HCT116 (cell line): Measurements from ENCODE around the gene THTPA. TPM values are rescaled to one million over a fixed set of nuclear protein-coding genes. Genes with fewer than 3 reads are reported as not detected.

Source experiments
- ATAC-seq: fragments of 200-7000 bp; cut with Tn5 transposase; 2 replicates; pipeline ENCODE4 v1.9.1; 2020; ENCODE audit warnings: mild to moderate bottlenecking, moderate library complexity
- BruUV-seq: library from RNA; stranded (reverse); fragments of 400-500 nt; replicated peaks from 2 replicates; lab custom pipeline; 2021; lab: Mats Ljungman, UMichigan
- CTCF ChIA-PET: fragments of 300-600 bp; sonication (Branson Sonifier 250); formaldehyde crosslinking; loops from one replicate; lab custom pipeline; 2021; ENCODE audit warnings: antibody characterized with exemption; lab: Charles Lee
- POLR2A ChIA-PET: fragments of 300-600, 350-600 bp; sonication (Branson Sonifier 250); formaldehyde crosslinking; loops from one replicate; lab custom pipeline; 2021; ENCODE audit warnings: antibody characterized with exemption; lab: Charles Lee
- RAD21 ChIA-PET, 2 experiments: fragments of 300-600 bp; sonication (Branson Sonifier 250); formaldehyde crosslinking; loops; one replicate each; lab custom pipeline; 2023; ENCODE audit warnings: low total read pairs in 2 of 2; ENCODE audit not compliant: uncharacterized antibody in 2 of 2, unreplicated experiment in 2 of 2, low non-redundant PET in 1 of 2; lab: Charles Lee
- DNase-seq: peaks from one replicate; pipeline ENCODE4 v3.0.0-alpha.2; 2010; ENCODE audit warnings: low read depth, low spot score
- H2AFZ ChIP-seq: fragments of 200-600 bp; shearing (Covaris generic), sonication (generic); 2 replicates; pipeline ENCODE4 v1.6.1; 2017; ENCODE audit warnings: low read depth, mixed run types, mixed read lengths, antibody characterized with exemption, low read length; ENCODE audit not compliant: poor library complexity, severe bottlenecking
- H3K27ac ChIP-seq: 2 replicates; pipeline ENCODE4 v1.5.1; 2012; ENCODE audit warnings: low read depth, low read length
- H3K27me3 ChIP-seq: fragments of 200-600 bp; sonication (generic); 2 replicates; pipeline ENCODE4 v1.6.1; 2016; ENCODE audit warnings: mixed run types, low read length, mixed read lengths; ENCODE audit not compliant: insufficient read depth
- H3K36me3 ChIP-seq, 2 experiments: fragments of 200-500 bp in 1 of 2; fragments of 200-600 bp in 1 of 2; sonication (Bioruptor generic) in 1 of 2; sonication (generic) in 1 of 2; 2 replicates each; pipeline versions ENCODE4 v1.5.1 to v1.6.1; 2014 to 2016; ENCODE audit warnings: low read length in 2 of 2, inconsistent platforms in 1 of 2, mixed read lengths in 1 of 2, mixed run types in 1 of 2; ENCODE audit not compliant: insufficient read depth in 2 of 2, control insufficient read depth in 1 of 2
- H3K4me1 ChIP-seq, 2 experiments: fragments of 200-600 bp in 1 of 2; sonication (generic) in 1 of 2; 2 replicates each; pipeline versions ENCODE4 v1.5.1 to v1.6.1; 2012 to 2017; ENCODE audit warnings: low read length in 2 of 2, inconsistent platforms in 1 of 2, mild to moderate bottlenecking in 1 of 2, mixed read lengths in 1 of 2, mixed run types in 1 of 2, moderate library complexity in 1 of 2; ENCODE audit not compliant: insufficient read depth in 2 of 2, control insufficient read depth in 1 of 2
- H3K4me2 ChIP-seq: fragments of 200-600 bp; sonication (generic); 2 replicates; pipeline ENCODE4 v1.6.1; 2017; ENCODE audit warnings: mixed run types, low read length, mixed read lengths
- H3K4me3 ChIP-seq, 2 experiments: fragments of 200-600 bp in 1 of 2; sonication (generic) in 1 of 2; replicated peaks in 1 of 2; 2 replicates each; pipeline ENCODE4 v1.5.1; 2011 to 2016; ENCODE audit warnings: low read length in 2 of 2, control low read depth in 1 of 2, low read depth in 1 of 2, mild to moderate bottlenecking in 1 of 2, mixed read lengths in 1 of 2, mixed run types in 1 of 2
- H3K79me2 ChIP-seq: fragments of 200-600 bp; sonication (generic); 2 replicates; pipeline ENCODE4 v1.6.1; 2017; ENCODE audit warnings: mild to moderate bottlenecking, mixed run types, low read length, moderate library complexity, mixed read lengths; ENCODE audit not compliant: insufficient read depth
- H3K9ac ChIP-seq: fragments of 200-600 bp; sonication (generic); 2 replicates; pipeline ENCODE4 v1.6.1; 2016; ENCODE audit warnings: low read length, mixed read lengths
- H3K9me2 ChIP-seq: fragments of 200-600 bp; sonication (generic), shearing (Covaris generic); 2 replicates; pipeline ENCODE4 v1.6.1; 2017; ENCODE audit warnings: mixed run types, mild to moderate bottlenecking, moderate library complexity; ENCODE audit not compliant: insufficient read depth
- H3K9me3 ChIP-seq, 2 experiments: fragments of 200-500 bp in 1 of 2; fragments of 200-600 bp in 1 of 2; sonication (Bioruptor generic) in 1 of 2; sonication (generic) in 1 of 2; 2 replicates each; pipeline ENCODE4 v1.6.1; 2014 to 2017; ENCODE audit warnings: low read length in 2 of 2, mixed read lengths in 2 of 2, inconsistent platforms in 1 of 2, low read depth in 1 of 2, mild to moderate bottlenecking in 1 of 2, mixed run types in 1 of 2, moderate library complexity in 1 of 2; ENCODE audit not compliant: control insufficient read depth in 1 of 2, insufficient read depth in 1 of 2
- H4K20me1 ChIP-seq: fragments of 200-600 bp; sonication (generic), shearing (Covaris generic); 2 replicates; pipeline ENCODE4 v1.6.1; 2017; ENCODE audit warnings: mixed run types, mild to moderate bottlenecking, moderate library complexity; ENCODE audit not compliant: insufficient read depth
- CTCF ChIP-seq, 3 experiments: fragments of 200-600 bp in 1 of 3; sonication (generic) in 1 of 3; IDR thresholded peaks in 2 of 3; conservative IDR thresholded peaks in 1 of 3; 2 replicates each; pipeline ENCODE4 v1.5.1; 2012 to 2017; ENCODE audit warnings: low read depth in 2 of 3, low read length in 2 of 3, antibody characterized with exemption in 1 of 3, borderline replicate concordance in 1 of 3, control low read depth in 1 of 3, mild to moderate bottlenecking in 1 of 3, mixed read lengths in 1 of 3, mixed run types in 1 of 3, moderate library complexity in 1 of 3; ENCODE audit not compliant: insufficient read depth in 1 of 3
- ELF1 ChIP-seq: IDR thresholded peaks from 2 replicates; pipeline ENCODE4 v1.6.1; 2012; ENCODE audit warnings: low read depth, borderline replicate concordance
- EZH2 ChIP-seq: fragments of 200-600 bp; sonication (generic); IDR thresholded peaks from 2 replicates; pipeline ENCODE4 v1.6.1; 2017; ENCODE audit warnings: antibody characterized with exemption, mixed run types
- EZH2phosphoT487 ChIP-seq: fragments of 200-600 bp; IDR thresholded peaks from 2 replicates; pipeline ENCODE4 v1.6.1; 2018; ENCODE audit warnings: antibody characterized with exemption, borderline replicate concordance
- FOSL1 ChIP-seq: IDR thresholded peaks from 2 replicates; pipeline ENCODE4 v1.6.1; 2012; ENCODE audit warnings: low read depth
- POLR2A ChIP-seq: IDR thresholded peaks from 2 replicates; pipeline ENCODE4 v1.7.0; 2011; ENCODE audit warnings: borderline replicate concordance; ENCODE audit not compliant: insufficient read depth, insufficient read length; ENCODE audit errors: extremely low read depth
- POLR2AphosphoS5 ChIP-seq: IDR thresholded peaks from 2 replicates; pipeline ENCODE4 v1.6.1; 2011; ENCODE audit warnings: mild to moderate bottlenecking, low read depth, low read length, moderate library complexity
- RAD21 ChIP-seq: IDR thresholded peaks from 2 replicates; pipeline ENCODE4 v1.6.1; 2012; ENCODE audit warnings: low read depth, mild to moderate bottlenecking
- REST ChIP-seq: IDR thresholded peaks from 2 replicates; pipeline ENCODE4 v1.6.1; 2012; ENCODE audit warnings: low read depth
- SIN3A ChIP-seq: IDR thresholded peaks from 2 replicates; pipeline ENCODE4 v1.6.1; 2012; ENCODE audit warnings: low read depth
- SP1 ChIP-seq: IDR thresholded peaks from 2 replicates; pipeline ENCODE4 v1.6.1; 2012; ENCODE audit warnings: low read depth
- SRF ChIP-seq: IDR thresholded peaks from 2 replicates; pipeline ENCODE4 v1.6.1; 2012; ENCODE audit warnings: low read depth
- TCF7L2 ChIP-seq: IDR thresholded peaks from 2 replicates; pipeline ENCODE4 v1.7.0; 2011; ENCODE audit warnings: borderline replicate concordance, inconsistent platforms; ENCODE audit not compliant: insufficient read depth, insufficient read length; ENCODE audit errors: extremely low read depth
- ZNF274 ChIP-seq: fragments of 200-500 bp; sonication (Bioruptor generic); IDR thresholded peaks from 2 replicates; pipeline ENCODE4 v1.6.1; 2014; ENCODE audit warnings: mild to moderate bottlenecking, low read depth, low read length, inconsistent platforms
- intact Hi-C: fragments of 100-400 bp; cut with micrococcal nuclease; formaldehyde crosslinking; loops from 2 replicates; pipeline ENCODE4 v1.10.0; 2022
- total RNA-seq: library from RNA; stranded (reverse); gene quantifications from one replicate; pipeline ENCODE4 v1.2.1, GENCODE V29; 2021; ENCODE audit not compliant: unreplicated experiment

Gene THTPA
- total RNA-seq, 1 experiment from 2014 or later = 5.8 TPM

- H4K20me1 ChIP-seq = no peaks in the 10 kb centered on the region
- peak; percentile 31 for ATAC-seq
- H3K4me3 ChIP-seq = no peak overlapping the region
- H3K4me2 ChIP-seq = no peak overlapping the region
- H3K9me2 ChIP-seq = no peaks in the 10 kb centered on the region
- CTCF ChIA-PET = interaction anchor here (0.6 to 1.7 kb wide), 3 partner anchors 81 to 88 kb away, joined by 3 to 11 read pairs (median 3); no protein-coding TSS in a partner anchor
- H3K79me2 ChIP-seq = peaks cover 10% of the 10 kb centered on the region; the same call in 1 of the 2 replicates
- POLR2A ChIA-PET = no interaction called here
- peaks cover 6 to 14% of the 10 kb centered on the region in 2 experiments; a peak in 3 of 4 replicates for H3K4me1 ChIP-seq
- no peak overlapping the region for H2AFZ ChIP-seq
- H3K9ac ChIP-seq = no peak overlapping the region
- H3K9me3 ChIP-seq = no peaks in the 10 kb centered on the region
- no TSS peak for BruUV-seq
- no peaks in the 10 kb centered on the region for H3K27me3 ChIP-seq
- intact Hi-C loops = loop anchor here (1.0 kb wide), 1 partner anchor 85 kb away; no protein-coding TSS in a partner anchor
- TF ChIP-seq ELF1 = no peak
- no peak for TF ChIP-seq EZH2
- no peak for TF ChIP-seq POLR2A
- no peak for TF ChIP-seq FOSL1
- no peak for TF ChIP-seq TCF7L2
- TF ChIP-seq CTCF (IDR thresholded peaks at IDR 0.05 in 2 of 3, conservative IDR thresholded peaks at IDR 0.05 in 1 of 3; ENCODE audit: borderline replicate concordance in 1 of 3, insufficient read depth in 1 of 3, low read depth in 2 of 3, low read length in 2 of 3) = peak; percentile 45 to 96 (median 91); a peak in 5 of 6 replicates
- no peak for TF ChIP-seq REST
- TF ChIP-seq POLR2AphosphoS5 = 0 out of 2 replicates have a peak, but pooled peaks have one; percentile 10
- TF ChIP-seq SRF = no peak
- TF ChIP-seq EZH2phosphoT487 = no peak
- no peak for TF ChIP-seq SIN3A
- TF ChIP-seq SP1 = no peak
- no peak for TF ChIP-seq ZNF274
- TF ChIP-seq RAD21 = peak; percentile 62
- peaks cover 22% of the 10 kb centered on the region in 2 experiments for H3K36me3 ChIP-seq
- DNase-seq = no peak
- RAD21 ChIA-PET = interaction anchor here in 1 of 2 experiments (0.8 kb wide), 1 partner anchor 85 kb away, joined by 6 read pairs; no protein-coding TSS in a partner anchor
- no peak overlapping the region for H3K27ac ChIP-seq
Observed at GRCh38 chr14:23562822-23563472, 6.9 kb downstream of the THTPA start.
